GM19438 (cell line): ENCODE results near the gene DAG1.

Experiments used
- ATAC-seq: cut with Tn5 transposase; IDR thresholded peaks from one replicate; pipeline ENCODE4 v1.9.1; 2021; ENCODE audit warnings: low read depth; ENCODE audit not compliant: unreplicated experiment

Gene DAG1

GRCh38 chr3:49469936-49470713, at the start of gene DAG1:
DAG1 (plus strand) TSS chr3:49470267; CDS start chr3:49510535, 40,268 bp downstream.
- ATAC-seq: peak; percentile 76

- no peak for ATAC-seq
Observed at GRCh38 chr3:49421890-49422378, 48.1 kb upstream of the DAG1 start.

- no peak for ATAC-seq
Observed at GRCh38 chr3:49422379-49423248, 47.5 kb upstream of the DAG1 start, which contains the start of gene AMT. AMT (minus strand) TSS chr3:49422473; CDS start chr3:49422450, 23 bp downstream.

- ATAC-seq: no peak
Observed at GRCh38 chr3:49424816-49425215, 45.3 kb upstream of the DAG1 start.

- ATAC-seq: no peak
Observed at GRCh38 chr3:49427586-49427985, 42.5 kb upstream of the DAG1 start.

- ATAC-seq: peak; percentile 17
Observed at GRCh38 chr3:49428752-49429080, 41.4 kb upstream of the DAG1 start.

- ATAC-seq: no peak
Observed at GRCh38 chr3:49434731-49435130, 35.3 kb upstream of the DAG1 start.

- no peak for ATAC-seq
Observed at GRCh38 chr3:49445391-49445790, 24.7 kb upstream of the DAG1 start.

- ATAC-seq: no peak
Observed at GRCh38 chr3:49453621-49454020, 16.4 kb upstream of the DAG1 start.

- ATAC-seq: no peak
Observed at GRCh38 chr3:49454458-49454857, 15.6 kb upstream of the DAG1 start.

- no peak for ATAC-seq
Observed at GRCh38 chr3:49454898-49455681, 15.0 kb upstream of the DAG1 start.

- no peak for ATAC-seq
Observed at GRCh38 chr3:49456466-49456865, 13.6 kb upstream of the DAG1 start.

- ATAC-seq: no peak
Observed at GRCh38 chr3:49460188-49460890, 9.7 kb upstream of the DAG1 start.

- ATAC-seq: no peak
Observed at GRCh38 chr3:49460956-49461355, 9.1 kb upstream of the DAG1 start.

- ATAC-seq: no peak
Observed at GRCh38 chr3:49461443-49462171, 8.5 kb upstream of the DAG1 start.

- no peak for ATAC-seq
Observed at GRCh38 chr3:49462222-49462621, 7.8 kb upstream of the DAG1 start.

- no peak for ATAC-seq
Observed at GRCh38 chr3:49465270-49466034, 4.6 kb upstream of the DAG1 start.

GRCh38 chr3:49466085-49466484, 4.0 kb upstream of the DAG1 start:
- ATAC-seq: no peak
